Loucy (cell line): ENCODE measurements around the gene BMERB1.

Source experiments
- H2AFZ ChIP-seq: fragments of 200-600 bp; sonication (generic); 2 replicates; pipeline ENCODE4 v1.6.0; 2016; ENCODE audit warnings: antibody characterized with exemption, mild to moderate bottlenecking, low read length, moderate library complexity
- H3F3A ChIP-seq: fragments of 200-600 bp; 2 replicates; pipeline ENCODE4 v1.6.0; 2016; ENCODE audit warnings: antibody characterized with exemption, low read depth, mild to moderate bottlenecking
- H3K27me3 ChIP-seq: fragments of 200-600 bp; sonication (generic); 2 replicates; pipeline ENCODE4 v1.6.1; 2014; ENCODE audit warnings: low read length, mild to moderate bottlenecking; ENCODE audit not compliant: insufficient read depth, poor library complexity, severe bottlenecking
- H3K36me3 ChIP-seq: fragments of 200-600 bp; sonication (generic); 2 replicates; pipeline ENCODE4 v1.6.1; 2016; ENCODE audit warnings: low read length; ENCODE audit not compliant: insufficient read depth
- H3K4me1 ChIP-seq: fragments of 200-600 bp; sonication (generic); 2 replicates; pipeline ENCODE4 v1.5.1; 2014; ENCODE audit warnings: low read length, mild to moderate bottlenecking; ENCODE audit not compliant: insufficient read depth, poor library complexity, severe bottlenecking
- H3K4me2 ChIP-seq: fragments of 200-600 bp; sonication (generic); 2 replicates; pipeline ENCODE4 v1.6.0; 2014; ENCODE audit warnings: antibody characterized with exemption, low read length, low read depth, mild to moderate bottlenecking; ENCODE audit not compliant: poor library complexity, severe bottlenecking
- H3K4me3 ChIP-seq: fragments of 200-600 bp; sonication (generic); 2 replicates; pipeline ENCODE4 v1.5.1; 2014; ENCODE audit warnings: low read length, mild to moderate bottlenecking, mixed read lengths; ENCODE audit not compliant: poor library complexity, severe bottlenecking
- H3K79me2 ChIP-seq: fragments of 200-600 bp; sonication (generic); 2 replicates; pipeline ENCODE4 v1.6.1; 2014; ENCODE audit warnings: low read length; ENCODE audit not compliant: insufficient read depth
- H3K9ac ChIP-seq: fragments of 200-600 bp; sonication (generic); 2 replicates; pipeline ENCODE4 v1.6.0; 2014; ENCODE audit warnings: mild to moderate bottlenecking, low read depth, low read length, moderate library complexity; ENCODE audit not compliant: poor library complexity, severe bottlenecking
- H3K9me2 ChIP-seq: fragments of 200-600 bp; sonication (generic); replicated peaks from 2 replicates; pipeline ENCODE4 v1.6.1; 2016; ENCODE audit warnings: low read depth, low read length, mixed read lengths
- H3K9me3 ChIP-seq: fragments of 200-600 bp; sonication (generic); 2 replicates; pipeline ENCODE4 v1.6.1; 2014; ENCODE audit warnings: mild to moderate bottlenecking, antibody characterized with exemption, low read length, low read depth; ENCODE audit not compliant: insufficient read depth
- H4K20me1 ChIP-seq: fragments of 200-600 bp; sonication (generic); 2 replicates; pipeline ENCODE4 v1.6.0; 2014; ENCODE audit warnings: antibody characterized with exemption, low read length, mild to moderate bottlenecking; ENCODE audit not compliant: insufficient read depth, poor library complexity, severe bottlenecking
- CTCF ChIP-seq: fragments of 200-600 bp; sonication (generic); conservative IDR thresholded peaks from 2 replicates; pipeline ENCODE4 v1.5.1; 2014; ENCODE audit warnings: mild to moderate bottlenecking, antibody characterized with exemption, low read length
- EZH2phosphoT487 ChIP-seq: fragments of 200-600 bp; IDR thresholded peaks from 2 replicates; pipeline ENCODE4 v1.6.1; 2018; ENCODE audit warnings: antibody characterized with exemption, mild to moderate bottlenecking, moderate library complexity, borderline replicate concordance

The BMERB1 gene

GRCh38 chr16:15538507-15538906, 104.1 kb downstream of the BMERB1 start:
- no peaks in the 10 kb centered on the region for H3K36me3 ChIP-seq
- no peaks in the 10 kb centered on the region for H3K27me3 ChIP-seq
- H3F3A ChIP-seq: no peaks in the 10 kb centered on the region
- H2AFZ ChIP-seq: no peak overlapping the region
- TF ChIP-seq CTCF: no peak
- H3K4me2 ChIP-seq: no peak overlapping the region
- no peak overlapping the region for H3K9ac ChIP-seq
- H3K4me3 ChIP-seq: no peak overlapping the region
- no peaks in the 10 kb centered on the region for H3K4me1 ChIP-seq
- no peaks in the 10 kb centered on the region for H3K9me3 ChIP-seq
- no peaks in the 10 kb centered on the region for H3K9me2 ChIP-seq
- H4K20me1 ChIP-seq: no peaks in the 10 kb centered on the region
- H3K79me2 ChIP-seq: no peaks in the 10 kb centered on the region

DNA sequence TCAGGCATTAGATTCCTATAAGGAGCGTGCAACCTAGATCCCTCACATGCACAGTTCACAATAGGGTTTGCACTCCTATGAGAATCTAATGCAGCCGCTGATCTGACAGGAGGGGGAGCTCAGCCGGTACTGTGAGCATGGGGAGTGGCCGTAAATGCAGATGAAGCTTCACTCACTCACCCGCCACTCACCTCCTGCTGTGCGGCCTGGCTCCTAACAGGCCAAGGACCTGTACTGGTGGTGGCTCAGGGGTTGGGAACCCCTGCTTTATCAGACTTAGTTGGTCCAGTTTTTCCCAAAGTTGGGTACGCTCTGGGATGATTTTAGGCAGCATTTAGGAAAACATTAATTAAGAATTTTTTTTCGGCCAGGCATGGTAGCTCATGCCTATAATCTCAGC, 104.8 kb downstream of the BMERB1 start:
- Histone ChIP-seq H3K9ac (no peak overlapping the region), H3F3A (no peaks in the 10 kb centered on the region), H3K4me3 (no peak overlapping the region), H3K36me3 (no peaks in the 10 kb centered on the region), H3K9me2 (no peaks in the 10 kb centered on the region), H4K20me1 (no peaks in the 10 kb centered on the region), H3K27me3 (no peaks in the 10 kb centered on the region), H3K79me2 (no peaks in the 10 kb centered on the region), H3K4me2 (no peak overlapping the region), H3K9me3 (no peaks in the 10 kb centered on the region), H2AFZ (no peak overlapping the region), H3K4me1 (no peaks in the 10 kb centered on the region)
- no peak for TF ChIP-seq EZH2phosphoT487
- TF ChIP-seq CTCF: no peak

GRCh38 chr16:15542261-15542660, 107.9 kb downstream of the BMERB1 start:
- no peak overlapping the region for H3K4me2 ChIP-seq
- H3K27me3 ChIP-seq: no peaks in the 10 kb centered on the region
- no peak for TF ChIP-seq EZH2phosphoT487
- TF ChIP-seq CTCF: no peak
- no peak overlapping the region for H3K4me3 ChIP-seq
- no peaks in the 10 kb centered on the region for H3K9me2 ChIP-seq
- H3K36me3 ChIP-seq: no peaks in the 10 kb centered on the region
- H3K9me3 ChIP-seq: no peaks in the 10 kb centered on the region
- no peaks in the 10 kb centered on the region for H4K20me1 ChIP-seq
- no peaks in the 10 kb centered on the region for H3K4me1 ChIP-seq
- no peak overlapping the region for H3K9ac ChIP-seq
- no peaks in the 10 kb centered on the region for H3F3A ChIP-seq
- H3K79me2 ChIP-seq: no peaks in the 10 kb centered on the region
- no peak overlapping the region for H2AFZ ChIP-seq
